Right ventricle myocardium inferior (tissue), 1 donor: ENCODE measurements around the gene ZSWIM1. TPM values are rescaled to one million over a fixed set of nuclear protein-coding genes. Genes with fewer than 3 reads are reported as not detected.
"Not testable (repeated sequence)": the region's sequence is repeated elsewhere in the genome, so short reads cannot be mapped to it uniquely, and the experiment has no call there.

ENCODE experiments used
- ATAC-seq: fragments of 200-7000 bp; cut with Tn5 transposase; one replicate; pipeline ENCODE4 v1.9.1; 2020; ENCODE audit warnings: mild to moderate bottlenecking, moderate library complexity
- DNase-seq: peaks from one replicate; pipeline ENCODE4 v3.0.0; 2021; ENCODE audit errors: missing footprints
- intact Hi-C: fragments of 100-400 bp; cut with DNase I; formaldehyde crosslinking; loops from one replicate; pipeline ENCODE4 v1.11.0; 2022
- total RNA-seq: library from RNA; stranded (reverse); fragmentation: NEBNext Ultra II Directional; extraction: Animal tissue kit (Norgen Biotek cat#: 25700); gene quantifications from one replicate; pipeline ENCODE4 v1.2.1, GENCODE V29; 2021
- donor health status: DM: no; HTN: yes; CAD: no; lungs with severe emphysema.

Gene ZSWIM1
- total RNA-seq, 1 donor from 2014 or later: 11.4 TPM

- no peak for ATAC-seq
- no peak for DNase-seq
- intact Hi-C loops: no loop called here
Measured at GRCh38 chr20:45899046-45899835, 18.2 kb downstream of the ZSWIM1 start.

- ATAC-seq, DNase-seq, intact Hi-C loops: not testable (repeated sequence)
Measured at GRCh38 chr20:45901332-45901731, 20.3 kb downstream of the ZSWIM1 start.

GRCh38 chr20:45902199-45902701 lies 21.2 kb downstream of the ZSWIM1 start:
- no peak for ATAC-seq
- DNase-seq: no peak
- intact Hi-C loops: no loop called here

GRCh38 chr20:45904583-45905504 lies 23.8 kb downstream of the ZSWIM1 start:
- no peak for DNase-seq
- intact Hi-C loops: no loop called here
- no peak for ATAC-seq

GRCh38 chr20:45905505-45906079 lies 24.6 kb downstream of the ZSWIM1 start:
- DNase-seq: no peak
- intact Hi-C loops: no loop called here
- no peak for ATAC-seq

GRCh38 chr20:45907219-45907948 lies 26.4 kb downstream of the ZSWIM1 start:
- intact Hi-C loops: no loop called here
- DNase-seq: no peak
- no peak for ATAC-seq

- no peak for ATAC-seq
- no peak for DNase-seq
- intact Hi-C loops: no loop called here
Measured at GRCh38 chr20:45908084-45908483, 27.1 kb downstream of the ZSWIM1 start.

- DNase-seq: no peak
- intact Hi-C loops: no loop called here
- ATAC-seq: no peak
Measured at GRCh38 chr20:45909336-45909808, 28.3 kb downstream of the ZSWIM1 start.

GRCh38 chr20:45909817-45910669 lies 29.0 kb downstream of the ZSWIM1 start:
- intact Hi-C loops: loop anchor here (1.0 to 2.0 kb wide), 2 partner anchors 18 to 25 kb away; partner anchors contain the start of gene PCIF1
- DNase-seq: no peak
- no peak for ATAC-seq

GRCh38 chr20:45910670-45911485 lies 29.9 kb downstream of the ZSWIM1 start:
- peak; percentile 96 for DNase-seq
- ATAC-seq: peak; percentile 84
- intact Hi-C loops: loop anchor here (1.0 to 2.0 kb wide), 2 partner anchors 19 to 24 kb away; partner anchors contain the start of gene PCIF1

GRCh38 chr20:45911486-45912343 lies 30.7 kb downstream of the ZSWIM1 start, which contains the start of gene PLTP:
Gene PLTP, minus strand, starts transcription at chr20:45912155. Its CDS starts 703 bp downstream, at chr20:45911452.
- intact Hi-C loops: loop anchor here (2.0 kb wide), 1 partner anchor 23 kb away; the partner anchor contains the start of gene PCIF1
- ATAC-seq: peak; percentile 78
- peak; percentile 90 for DNase-seq

GRCh38 chr20:45912344-45912682 lies 31.3 kb downstream of the ZSWIM1 start:
- ATAC-seq (no peak), DNase-seq (no peak)
- intact Hi-C loops: no loop called here

GRCh38 chr20:45913116-45913515 lies 32.1 kb downstream of the ZSWIM1 start:
- intact Hi-C loops: no loop called here
- no peak for ATAC-seq
- no peak for DNase-seq

- ATAC-seq (peak; percentile 30), DNase-seq (no peak)
- intact Hi-C loops: no loop called here
Measured at GRCh38 chr20:45917790-45918141, 36.7 kb downstream of the ZSWIM1 start.

GRCh38 chr20:45918182-45918737 lies 37.2 kb downstream of the ZSWIM1 start:
- intact Hi-C loops: no loop called here
- DNase-seq (no peak), ATAC-seq (peak; percentile 57)
